T-helper 1 cell treated with Interleukin-12 subunit alpha and Interleukin-12 subunit beta and Interleukin-4 antibody, amounts not matched to agents 30 ng/mL and 1 ng/mL, for 36 hours (primary cell): ENCODE data around the gene TBX10. TPM values are rescaled to one million over a fixed set of nuclear protein-coding genes. Genes with fewer than 3 reads are reported as not detected.

Experiments used
- intact Hi-C: fragments of 100-400 bp; cut with micrococcal nuclease; formaldehyde crosslinking; loops from one replicate; pipeline ENCODE4 v1.15.1; 2024
- total RNA-seq: library from RNA; stranded (reverse); gene quantifications from 2 replicates; pipeline ENCODE4 v1.2.3, GENCODE V29; 2022

The TBX10 gene
- total RNA-seq, 1 donor from 2014 or later = not detected

DNA sequence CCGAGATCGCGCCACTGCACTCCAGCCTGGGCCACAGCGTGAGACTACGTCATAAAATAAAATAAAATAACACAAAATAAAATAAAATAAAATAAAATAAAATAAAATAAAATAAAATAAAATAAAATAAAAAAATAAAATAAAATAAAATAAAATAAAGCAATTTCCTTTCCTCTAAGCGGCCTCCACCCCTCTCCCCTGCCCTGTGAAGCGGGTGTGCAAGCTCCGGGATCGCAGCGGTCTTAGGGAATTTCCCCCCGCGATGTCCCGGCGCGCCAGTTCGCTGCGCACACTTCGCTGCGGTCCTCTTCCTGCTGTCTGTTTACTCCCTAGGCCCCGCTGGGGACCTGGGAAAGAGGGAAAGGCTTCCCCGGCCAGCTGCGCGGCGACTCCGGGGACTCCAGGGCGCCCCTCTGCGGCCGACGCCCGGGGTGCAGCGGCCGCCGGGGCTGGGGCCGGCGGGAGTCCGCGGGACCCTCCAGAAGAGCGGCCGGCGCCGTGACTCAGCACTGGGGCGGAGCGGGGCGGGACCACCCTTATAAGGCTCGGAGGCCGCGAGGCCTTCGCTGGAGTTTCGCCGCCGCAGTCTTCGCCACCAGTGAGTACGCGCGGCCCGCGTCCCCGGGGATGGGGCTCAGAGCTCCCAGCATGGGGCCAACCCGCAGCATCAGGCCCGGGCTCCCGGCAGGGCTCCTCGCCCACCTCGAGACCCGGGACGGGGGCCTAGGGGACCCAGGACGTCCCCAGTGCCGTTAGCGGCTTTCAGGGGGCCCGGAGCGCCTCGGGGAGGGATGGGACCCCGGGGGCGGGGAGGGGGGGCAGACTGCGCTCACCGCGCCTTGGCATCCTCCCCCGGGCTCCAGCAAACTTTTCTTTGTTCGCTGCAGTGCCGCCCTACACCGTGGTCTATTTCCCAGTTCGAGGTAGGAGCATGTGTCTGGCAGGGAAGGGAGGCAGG is 56.0 kb downstream of the TBX10 start, which contains the start of gene GSTP1:
GSTP1 (plus strand) TSS at position 566 of the 958 bp plus-strand sequence; CDS start at position 598, 32 bp downstream.
- intact Hi-C loops = loop anchor here (1.0 to 5.0 kb wide), 2 partner anchors 23 to 44 kb away; partner anchors contain the start of genes NDUFV1 and NUDT8

DNA sequence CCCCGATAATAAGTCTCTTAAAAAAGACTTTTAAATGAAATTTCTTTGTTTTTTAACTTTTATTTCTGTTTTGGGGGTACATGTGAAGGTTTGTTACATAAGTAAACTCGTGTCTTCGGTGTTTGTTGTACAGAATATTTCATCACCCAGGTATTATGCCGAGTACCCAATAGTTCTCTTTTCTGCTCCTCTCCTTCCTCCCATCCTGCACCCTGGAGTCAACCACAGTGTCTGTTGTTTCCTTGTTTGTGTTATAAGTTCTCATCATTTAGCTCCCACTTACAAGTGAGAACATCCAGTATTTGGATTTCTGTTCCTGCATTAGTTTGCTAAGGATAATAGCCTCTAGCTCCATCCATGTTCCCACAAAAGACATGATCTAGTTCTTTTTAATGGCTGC is 57.6 kb downstream of the TBX10 start:
- intact Hi-C loops = loop anchor here (5.0 kb wide), 1 partner anchor 45 kb away; the partner anchor contains the start of gene NUDT8

DNA sequence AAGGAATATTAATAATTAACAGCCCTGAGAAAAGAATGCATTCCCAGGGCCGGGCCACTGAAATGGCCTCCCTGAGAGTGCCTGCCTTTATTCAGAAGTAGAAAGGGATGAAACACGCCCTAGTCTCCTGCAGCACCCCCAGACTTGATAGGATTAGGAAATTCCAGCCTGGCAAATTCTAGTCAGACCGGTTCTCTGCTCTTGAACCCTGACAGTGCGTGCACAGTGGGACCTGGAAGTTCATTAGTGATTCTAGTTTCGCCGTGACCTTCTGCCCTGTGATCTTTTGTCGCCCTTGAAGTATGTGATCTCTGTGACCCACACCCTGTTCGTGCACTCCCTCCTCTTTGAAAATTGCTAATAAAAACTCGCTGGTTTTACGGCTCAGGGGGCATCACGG is 58.1 kb downstream of the TBX10 start:
- intact Hi-C loops = loop anchor here (5.0 kb wide), 1 partner anchor 46 kb away; the partner anchor contains the start of gene NUDT8

Other genes starting within 250 kb of the TBX10 start
- gene RAD9A, start 247.8 kb downstream of the TBX10 start, total RNA-seq = 39.6 and 47.7 TPM in 2 replicates
- gene PPP1CA, start 237.9 kb downstream of the TBX10 start, total RNA-seq = 347 and 352 TPM in 2 replicates
- 312 and 319 TPM in 2 replicates for gene TBC1D10C, start 235.7 kb downstream of the TBX10 start, total RNA-seq
- 0.47 and 0.66 TPM in 2 replicates for gene CARNS1, start 224.1 kb downstream of the TBX10 start, total RNA-seq
- gene RPS6KB2, start 211.3 kb downstream of the TBX10 start, total RNA-seq = 63.7 and 69.5 TPM in 2 replicates
- 406 and 428 TPM in 2 replicates for gene PTPRCAP, start 202.1 kb downstream of the TBX10 start, total RNA-seq
- gene CORO1B, start 196.3 kb downstream of the TBX10 start, total RNA-seq = 242 and 243 TPM in 2 replicates
- not detected in 2 replicates for gene GPR152, start 187.0 kb downstream of the TBX10 start, total RNA-seq
- 3.6 and 4.2 TPM in 2 replicates for gene CABP4, start 184.4 kb downstream of the TBX10 start, total RNA-seq
- gene TMEM134, start 170.5 kb downstream of the TBX10 start, total RNA-seq = 40.5 and 43.9 TPM in 2 replicates
- 149 and 163 TPM in 2 replicates for gene AIP, start 156.7 kb downstream of the TBX10 start, total RNA-seq
- gene PITPNM1, start 134.4 kb downstream of the TBX10 start, total RNA-seq = 118 and 119 TPM in 2 replicates
- gene CDK2AP2, start 131.6 kb downstream of the TBX10 start, total RNA-seq = 189 and 191 TPM in 2 replicates
- not detected in 2 replicates for gene CABP2, start 116.3 kb downstream of the TBX10 start, total RNA-seq
- gene GSTP1, start 56.0 kb downstream of the TBX10 start, total RNA-seq = 262 TPM in 2 replicates
- 244 and 258 TPM in 2 replicates for gene NDUFV1, start 32.8 kb downstream of the TBX10 start, total RNA-seq
- 6.5 and 6.7 TPM in 2 replicates for gene NUDT8, start 9.8 kb downstream of the TBX10 start, total RNA-seq
- gene ACY3, start 11.0 kb upstream of the TBX10 start, total RNA-seq = 0.37 TPM in 1 of 2 replicates, not detected in the other
- gene ALDH3B2, start 34.9 kb upstream of the TBX10 start, total RNA-seq = not detected in 2 replicates